Panc1 (cell line): ENCODE measurements around the gene NANOGP8. TPM values are rescaled to one million over a fixed set of nuclear protein-coding genes. Genes with fewer than 3 reads are reported as not detected.

Experiments
- ATAC-seq: fragments of 200-7000 bp; cut with Tn5 transposase; 2 replicates; pipeline ENCODE4 v1.9.1; 2020; ENCODE audit warnings: mild to moderate bottlenecking, moderate library complexity
- BruUV-seq: library from RNA; stranded (reverse); fragments of 400-500 nt; replicated peaks from 2 replicates; lab custom pipeline; 2021; lab: Mats Ljungman, UMichigan
- CTCF ChIA-PET: fragments of 300-600 bp; sonication (Branson Sonifier 250); formaldehyde crosslinking; loops from one replicate; lab custom pipeline; 2022; ENCODE audit warnings: antibody characterized with exemption; lab: Charles Lee
- POLR2A ChIA-PET: fragments of 300-600 bp; sonication (Branson Sonifier 250); formaldehyde crosslinking; loops from one replicate; lab custom pipeline; 2022; ENCODE audit warnings: antibody characterized with exemption; lab: Charles Lee
- DNase-seq: peaks from one replicate; pipeline ENCODE4 v3.0.0-alpha.2; 2010; ENCODE audit warnings: low read depth, low spot score
- H3K27ac ChIP-seq: 2 replicates; pipeline ENCODE4 v1.5.1; 2011; ENCODE audit warnings: mild to moderate bottlenecking, low read length, inconsistent platforms
- H3K27me3 ChIP-seq: fragments of 200-500 bp; sonication (Bioruptor generic); 2 replicates; pipeline ENCODE4 v1.6.0; 2014; ENCODE audit warnings: low read length, inconsistent platforms; ENCODE audit not compliant: control insufficient read depth, insufficient read depth
- H3K36me3 ChIP-seq: fragments of 200-500 bp; sonication (Bioruptor generic); 2 replicates; pipeline ENCODE4 v1.5.1; 2014; ENCODE audit warnings: inconsistent platforms, mild to moderate bottlenecking, low read length, moderate library complexity; ENCODE audit not compliant: control insufficient read depth, insufficient read depth
- H3K4me1 ChIP-seq: 2 replicates; pipeline ENCODE4 v1.5.1; 2011; ENCODE audit warnings: inconsistent platforms, mild to moderate bottlenecking, low read length, moderate library complexity; ENCODE audit not compliant: control insufficient read depth, insufficient read depth
- H3K4me3 ChIP-seq, 2 experiments: 2 replicates each; pipeline ENCODE4 v1.5.1; 2011 to 2012; ENCODE audit warnings: low read depth in 2 of 2, low read length in 2 of 2, mild to moderate bottlenecking in 2 of 2, inconsistent platforms in 1 of 2, moderate library complexity in 1 of 2
- H3K9me3 ChIP-seq: fragments of 200-500 bp; sonication (Bioruptor generic); 2 replicates; pipeline ENCODE4 v1.5.1; 2014; ENCODE audit warnings: low read depth, mild to moderate bottlenecking, inconsistent platforms, low read length, moderate library complexity; ENCODE audit not compliant: control insufficient read depth, insufficient read depth
- CTCF ChIP-seq: fragments of 450-650 bp; IDR thresholded peaks from 2 replicates; pipeline ENCODE4 v1.5.1; 2017; ENCODE audit warnings: mild to moderate bottlenecking
- POLR2AphosphoS5 ChIP-seq: IDR thresholded peaks from 2 replicates; pipeline ENCODE4 v1.6.1; 2012; ENCODE audit warnings: mild to moderate bottlenecking, low read depth, low read length, moderate library complexity
- REST ChIP-seq, 2 experiments: IDR thresholded peaks; 2 replicates each; pipeline ENCODE4 v1.6.1; 2011 to 2012; ENCODE audit warnings: low read depth in 2 of 2, control low read depth in 1 of 2, low read length in 1 of 2, mild to moderate bottlenecking in 1 of 2, moderate library complexity in 1 of 2; ENCODE audit not compliant: insufficient read depth in 1 of 2
- SIN3A ChIP-seq: IDR thresholded peaks from 2 replicates; pipeline ENCODE4 v1.6.1; 2012; ENCODE audit warnings: low read depth, mild to moderate bottlenecking, low read length, moderate library complexity, borderline replicate concordance; ENCODE audit not compliant: insufficient read depth
- TCF7L2 ChIP-seq: IDR thresholded peaks from 2 replicates; pipeline ENCODE4 v1.6.1; 2011; ENCODE audit warnings: mild to moderate bottlenecking, low read depth, low read length, inconsistent platforms
- in situ Hi-C: cut with HindIII; loops from 2 replicates; pipeline ENCODE4 v1.10.0; 2016; ENCODE audit warnings: low sequenced_read_pairs, low pct_unique_long_range_greater_than_20kb
- intact Hi-C: fragments of 100-400 bp; cut with micrococcal nuclease; formaldehyde crosslinking; loops from one replicate; pipeline ENCODE4 v1.10.0; 2022; ENCODE audit not compliant: unreplicated experiment
- total RNA-seq: library from RNA; stranded (reverse); gene quantifications from one replicate; pipeline ENCODE4 v1.2.1, GENCODE V29; 2021; ENCODE audit not compliant: unreplicated experiment

The NANOGP8 gene
- total RNA-seq, 1 experiment from 2014 or later, result not detected

- H3K9me3 ChIP-seq, result no peaks in the 10 kb centered on the region
- H3K27me3 ChIP-seq, result no peaks in the 10 kb centered on the region
- ATAC-seq (no peak), DNase-seq (no peak)
- TF ChIP-seq POLR2AphosphoS5 (no peak), CTCF (no peak), REST (IDR thresholded peaks at IDR 0.05; ENCODE audit: insufficient read depth in 1 of 2, low read depth in 2 of 2, low read length in 1 of 2) (no peak), SIN3A (no peak), TCF7L2 (no peak)
- no peak overlapping the region for H3K27ac ChIP-seq
- in situ Hi-C loops (no loop called here), intact Hi-C loops (no loop called here)
- POLR2A ChIA-PET, result no interaction called here
- BruUV-seq, result no TSS peak
- CTCF ChIA-PET, result no interaction called here
- H3K4me3 ChIP-seq, result no peak overlapping the region
- H3K36me3 ChIP-seq, result no peaks in the 10 kb centered on the region
- H3K4me1 ChIP-seq, result no peaks in the 10 kb centered on the region
These were observed 32.6 kb upstream of the NANOGP8 start for GRCh38 chr15:35117543-35118265.

- Histone ChIP-seq H3K4me3 (no peak overlapping the region), H3K36me3 (no peaks in the 10 kb centered on the region), H3K27me3 (no peaks in the 10 kb centered on the region), H3K27ac (no peak overlapping the region), H3K4me1 (no peaks in the 10 kb centered on the region), H3K9me3 (no peaks in the 10 kb centered on the region)
- no TSS peak for BruUV-seq
- CTCF ChIA-PET, result no interaction called here
- TF ChIP-seq REST (IDR thresholded peaks at IDR 0.05; ENCODE audit: insufficient read depth in 1 of 2, low read depth in 2 of 2, low read length in 1 of 2) (no peak), CTCF (no peak)
- POLR2A ChIA-PET, result no interaction called here
- in situ Hi-C loops, result no loop called here
- DNase-seq (no peak), ATAC-seq (no peak)
- intact Hi-C loops, result no loop called here
These were observed 30.1 kb upstream of the NANOGP8 start for GRCh38 chr15:35115155-35115725.
